SK-N-SH treated with all-trans-retinoic acid at 6 μM for 48 hours (cell line): Measurements from ENCODE around the gene RBBP9.

Experiments
- CREB5 ChIP-seq: fragments of 250-450 bp; sonication (Bioruptor Pico); IDR thresholded peaks from 2 replicates; pipeline ENCODE4 v1.5.1; 2020; ENCODE audit warnings: low read depth, mild to moderate bottlenecking, moderate library complexity
- ESRRG ChIP-seq: fragments of 250-450 bp; sonication (Bioruptor Pico); IDR thresholded peaks from 2 replicates; pipeline ENCODE4 v1.6.1; 2021; ENCODE audit warnings: mild to moderate bottlenecking
- ISL1 ChIP-seq: fragments of 250-450 bp; sonication (Bioruptor Pico); IDR thresholded peaks from 2 replicates; pipeline ENCODE4 v2.1.2; 2022; ENCODE audit warnings: mild to moderate bottlenecking, moderate library complexity
- POU6F1 ChIP-seq: fragments of 250-450 bp; sonication (Bioruptor Pico); IDR thresholded peaks from 2 replicates; pipeline ENCODE4 v1.8.0; 2021; ENCODE audit warnings: low read depth, mild to moderate bottlenecking, moderate library complexity, borderline replicate concordance

GRCh38 chr20:18477218-18477617 is 19.8 kb downstream of the RBBP9 start:
- TF ChIP-seq ISL1 (CRISPR knock-in tag) (no peak), POU6F1 (no peak), CREB5 (CRISPR knock-in tag) (no peak), ESRRG (CRISPR knock-in tag) (no peak)
